ENCODE data around the gene ANO10. TPM values are rescaled to one million over a fixed set of nuclear protein-coding genes. Genes with fewer than 3 reads are reported as not detected.

Gene ANO10
- total RNA-seq, 2 experiments from 2014 or later, result 6.3 to 8.9 TPM

DNA sequence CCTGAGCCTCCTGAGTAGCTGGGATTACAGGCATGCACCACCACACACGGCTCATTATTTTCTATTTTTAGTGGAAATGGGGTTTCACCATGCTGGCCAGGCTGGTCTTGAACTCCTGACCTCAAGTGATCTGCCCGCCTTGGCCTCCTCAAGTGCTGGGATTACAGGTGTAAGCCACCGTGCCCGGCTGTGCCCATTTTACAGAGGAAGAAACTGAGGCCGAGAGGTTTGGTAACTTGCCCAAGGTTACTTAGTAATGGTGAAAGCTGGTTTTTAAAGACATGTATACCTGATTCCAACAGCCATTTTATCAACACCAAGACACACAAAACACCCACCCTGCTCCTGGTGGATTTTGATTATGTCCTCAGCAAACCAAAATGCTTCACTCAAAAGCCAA is 206.7 kb downstream of the ANO10 start:
- Mint-ChIP-seq H3K27me3 (no peaks in the 10 kb centered on the region), H3K4me1 (ENCODE audit: low read depth) (peaks cover 17% of the 10 kb centered on the region), H3K36me3 (ENCODE audit: low read depth) (no peaks in the 10 kb centered on the region), H3K9me3 (no peaks in the 10 kb centered on the region), H3K4me3 (no peak overlapping the region), H3K27ac (no peak overlapping the region)
- ChIA-PET CTCF (no interaction called here), POLR2A (no interaction called here)
- DNase-seq (no peak), ATAC-seq (no peak)
- intact Hi-C loops (cut with micrococcal nuclease), result no loop called here
- TF ChIP-seq, protein P1, sequence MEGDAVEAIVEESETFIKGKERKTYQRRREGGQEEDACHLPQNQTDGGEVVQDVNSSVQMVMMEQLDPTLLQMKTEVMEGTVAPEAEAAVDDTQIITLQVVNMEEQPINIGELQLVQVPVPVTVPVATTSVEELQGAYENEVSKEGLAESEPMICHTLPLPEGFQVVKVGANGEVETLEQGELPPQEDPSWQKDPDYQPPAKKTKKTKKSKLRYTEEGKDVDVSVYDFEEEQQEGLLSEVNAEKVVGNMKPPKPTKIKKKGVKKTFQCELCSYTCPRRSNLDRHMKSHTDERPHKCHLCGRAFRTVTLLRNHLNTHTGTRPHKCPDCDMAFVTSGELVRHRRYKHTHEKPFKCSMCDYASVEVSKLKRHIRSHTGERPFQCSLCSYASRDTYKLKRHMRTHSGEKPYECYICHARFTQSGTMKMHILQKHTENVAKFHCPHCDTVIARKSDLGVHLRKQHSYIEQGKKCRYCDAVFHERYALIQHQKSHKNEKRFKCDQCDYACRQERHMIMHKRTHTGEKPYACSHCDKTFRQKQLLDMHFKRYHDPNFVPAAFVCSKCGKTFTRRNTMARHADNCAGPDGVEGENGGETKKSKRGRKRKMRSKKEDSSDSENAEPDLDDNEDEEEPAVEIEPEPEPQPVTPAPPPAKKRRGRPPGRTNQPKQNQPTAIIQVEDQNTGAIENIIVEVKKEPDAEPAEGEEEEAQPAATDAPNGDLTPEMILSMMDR (IDR thresholded peaks at IDR 0.05), result no peak

DNA sequence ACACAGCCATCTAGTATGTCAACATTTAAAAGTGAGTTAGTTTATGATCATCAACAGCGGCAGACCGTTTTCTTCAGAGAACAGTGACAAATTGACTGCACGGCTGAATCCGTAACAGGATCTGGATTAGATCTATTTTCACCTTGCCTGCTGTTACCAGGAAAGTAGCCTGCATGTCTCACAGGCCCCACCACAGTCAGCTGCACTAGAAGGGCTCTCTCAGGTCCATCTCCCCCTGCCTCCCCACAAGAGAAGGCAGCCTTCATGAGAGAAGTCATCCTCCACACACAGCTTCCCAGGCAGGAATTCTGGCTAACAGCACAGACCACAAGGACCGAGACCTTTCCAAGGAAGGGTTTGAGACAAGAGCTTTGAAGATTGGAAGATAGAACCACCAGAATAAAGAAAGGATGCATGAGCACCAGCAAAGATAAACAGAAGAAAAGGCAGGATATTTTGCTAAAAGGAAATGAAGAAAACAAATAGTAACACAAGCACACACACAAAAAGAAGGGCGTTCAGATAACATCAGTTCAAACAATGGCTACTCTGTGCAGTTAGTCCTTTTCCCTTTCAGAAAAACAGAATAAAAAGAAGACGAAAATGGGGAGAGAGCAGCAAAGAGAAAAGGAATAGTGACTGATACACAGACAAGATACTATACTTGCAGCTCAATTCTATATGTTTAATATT is 208.0 kb downstream of the ANO10 start:
- H3K9me3 Mint-ChIP-seq, result no peaks in the 10 kb centered on the region
- ChIA-PET CTCF (no interaction called here), POLR2A (no interaction called here)
- ATAC-seq (no peak), DNase-seq (no peak)
- no peak overlapping the region for H3K4me3 Mint-ChIP-seq
- H3K4me1 Mint-ChIP-seq (ENCODE audit: low read depth), result peaks cover 17% of the 10 kb centered on the region
- intact Hi-C loops (cut with micrococcal nuclease), result no loop called here
- TF ChIP-seq, protein P1 (IDR thresholded peaks at IDR 0.05), result no peak
- H3K36me3 Mint-ChIP-seq (ENCODE audit: low read depth), result no peaks in the 10 kb centered on the region
- no peaks in the 10 kb centered on the region for H3K27me3 Mint-ChIP-seq
- no peak overlapping the region for H3K27ac Mint-ChIP-seq

DNA sequence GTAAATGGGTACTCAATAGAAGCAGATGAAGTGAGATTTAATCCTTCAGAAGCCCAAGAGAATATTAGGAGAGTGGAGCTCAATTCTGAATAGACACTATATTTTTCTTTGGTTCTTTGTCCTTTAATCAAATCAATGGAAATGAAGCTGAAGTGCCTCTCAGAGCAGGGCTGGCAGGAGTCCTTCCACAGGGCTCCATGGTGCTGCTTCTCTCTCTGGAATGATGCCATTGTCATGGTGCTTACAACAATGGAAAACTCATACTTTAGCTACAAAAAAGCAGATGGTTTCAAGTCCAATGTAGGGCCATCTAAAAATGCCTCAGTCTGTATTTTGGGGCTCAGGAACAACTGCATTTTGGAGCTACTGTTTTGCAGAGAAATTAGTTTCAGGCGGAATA is 210.4 kb downstream of the ANO10 start:
- ChIA-PET CTCF (interaction anchor here (0.8 kb wide), 1 partner anchor 8 kb away, joined by 3 read pairs; no protein-coding TSS in a partner anchor), POLR2A (no interaction called here)
- Mint-ChIP-seq H3K27ac (no peak overlapping the region), H3K36me3 (ENCODE audit: low read depth) (no peaks in the 10 kb centered on the region), H3K27me3 (no peaks in the 10 kb centered on the region), H3K9me3 (no peaks in the 10 kb centered on the region), H3K4me3 (no peak overlapping the region), H3K4me1 (ENCODE audit: low read depth) (peaks cover 17% of the 10 kb centered on the region)
- TF ChIP-seq, protein P1 (IDR thresholded peaks at IDR 0.05), result no peak
- no peak for DNase-seq
- no peak for ATAC-seq
- intact Hi-C loops (cut with micrococcal nuclease), result no loop called here

DNA sequence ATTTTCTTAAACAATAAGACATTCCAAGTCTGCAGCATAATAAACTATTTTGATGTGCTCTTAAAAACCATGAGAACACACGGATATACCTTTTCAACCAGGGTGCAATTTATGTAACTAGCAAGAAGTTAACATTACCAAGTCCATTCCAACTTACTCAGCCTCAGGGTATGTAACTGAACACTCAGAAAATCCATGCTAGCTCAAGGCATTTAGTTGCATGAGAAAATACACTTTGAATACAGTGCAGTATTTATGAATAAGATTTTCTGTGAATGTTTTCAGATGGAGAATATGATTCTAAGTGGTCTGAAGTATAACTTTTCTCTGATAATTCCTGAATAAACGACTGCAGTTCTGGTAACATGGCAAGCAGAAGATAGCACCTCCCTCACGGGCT is 211.2 kb downstream of the ANO10 start:
- H3K27ac Mint-ChIP-seq, result no peak overlapping the region
- no peaks in the 10 kb centered on the region for H3K27me3 Mint-ChIP-seq
- CTCF ChIA-PET, result no interaction called here

DNA sequence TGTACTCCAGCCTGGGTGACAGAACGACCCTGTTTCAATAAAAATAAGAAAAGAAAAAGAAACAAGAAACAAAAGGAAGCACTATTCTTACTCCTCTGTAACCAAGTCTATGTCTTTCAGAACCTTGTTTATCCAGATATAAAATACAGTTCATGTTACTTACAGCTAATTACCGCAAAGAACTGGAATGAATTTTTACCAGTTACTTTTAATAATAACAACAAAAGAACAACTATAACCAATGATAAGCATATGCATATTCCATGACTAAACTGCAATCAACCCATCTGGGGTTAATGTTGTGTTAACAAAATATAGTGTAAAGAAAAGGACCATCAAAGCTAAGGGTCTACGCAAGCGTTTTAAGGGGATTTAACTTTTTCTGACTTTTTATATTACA is 212.3 kb downstream of the ANO10 start:
- Mint-ChIP-seq H3K4me3 (no peak overlapping the region), H3K36me3 (ENCODE audit: low read depth) (no peaks in the 10 kb centered on the region), H3K9me3 (no peaks in the 10 kb centered on the region), H3K27ac (no peak overlapping the region), H3K4me1 (ENCODE audit: low read depth) (peaks cover 17% of the 10 kb centered on the region), H3K27me3 (no peaks in the 10 kb centered on the region)
- ATAC-seq (no peak), DNase-seq (no peak)
- TF ChIP-seq, protein P1 (IDR thresholded peaks at IDR 0.05), result no peak
- intact Hi-C loops (cut with micrococcal nuclease), result no loop called here
- POLR2A ChIA-PET, result no interaction called here
- CTCF ChIA-PET, result no interaction called here

More for the DNA sequence above, 211.2 kb downstream of the ANO10 start:
- peaks cover 17% of the 10 kb centered on the region for H3K4me1 Mint-ChIP-seq (ENCODE audit: low read depth)
- DNase-seq (no peak), ATAC-seq (no peak)
- TF ChIP-seq, protein P1 (IDR thresholded peaks at IDR 0.05), result no peak
- POLR2A ChIA-PET, result no interaction called here
- no peak overlapping the region for H3K4me3 Mint-ChIP-seq
- intact Hi-C loops (cut with micrococcal nuclease), result no loop called here
- no peaks in the 10 kb centered on the region for H3K9me3 Mint-ChIP-seq
- H3K36me3 Mint-ChIP-seq (ENCODE audit: low read depth), result no peaks in the 10 kb centered on the region

Data from activated CD8-positive, alpha-beta T cell treated with anti-CD3 and anti-CD28 coated beads for 36 hours (primary cell).